Caco-2 (cell line): ENCODE data around the gene PDZD2. TPM values are rescaled to one million over a fixed set of nuclear protein-coding genes. Genes with fewer than 3 reads are reported as not detected.

Experiments
- BruUV-seq: library from RNA; stranded (reverse); fragments of 400-500 nt; replicated peaks from 2 replicates; lab custom pipeline; 2021; lab: Mats Ljungman, UMichigan
- CTCF ChIA-PET: fragments of 300-600 bp; sonication (Branson Sonifier 250); formaldehyde crosslinking; loops from one replicate; lab custom pipeline; 2022; ENCODE audit warnings: antibody characterized with exemption; lab: Charles Lee
- POLR2A ChIA-PET: fragments of 300-600 bp; sonication (Branson Sonifier 250); formaldehyde crosslinking; loops from one replicate; lab custom pipeline; 2022; ENCODE audit warnings: antibody characterized with exemption; lab: Charles Lee
- DNase-seq, 2 experiments: peaks; one replicate each; pipeline versions ENCODE4 v3.0.0 to v3.0.0-alpha.2; 2020 to 2022
- H3K27me3 ChIP-seq: replicated peaks from 2 replicates; pipeline ENCODE4 v1.6.0; 2011; ENCODE audit warnings: low read length; ENCODE audit not compliant: control insufficient read depth, insufficient read depth
- H3K36me3 ChIP-seq: 2 replicates; pipeline ENCODE4 v1.5.1; 2011; ENCODE audit warnings: low read length; ENCODE audit not compliant: control insufficient read depth, insufficient read depth
- H3K4me1 ChIP-seq: fragments of 250-450 bp; sonication (Bioruptor Pico); 2 replicates; pipeline ENCODE4 v1.5.1; 2020; ENCODE audit warnings: mild to moderate bottlenecking
- H3K4me3 ChIP-seq: 2 replicates; pipeline ENCODE4 v1.5.1; 2011; ENCODE audit warnings: low read depth, mild to moderate bottlenecking, control low read depth, low read length
- H3K9me3 ChIP-seq: fragments of 250-450 bp; sonication (Bioruptor Pico); 2 replicates; pipeline ENCODE4 v1.5.1; 2020; ENCODE audit warnings: mild to moderate bottlenecking, moderate library complexity
- H3K27ac Mint-ChIP-seq: one replicate; pipeline ENCODE4 v1.8.0; 2022; ENCODE audit warnings: mixed read lengths; ENCODE audit not compliant: unreplicated experiment
- H3K27me3 Mint-ChIP-seq: one replicate; pipeline ENCODE4 v1.8.0; 2022; ENCODE audit warnings: mixed read lengths; ENCODE audit not compliant: insufficient read depth, unreplicated experiment
- H3K36me3 Mint-ChIP-seq: one replicate; pipeline ENCODE4 v1.8.0; 2022; ENCODE audit warnings: mild to moderate bottlenecking, mixed read lengths; ENCODE audit not compliant: insufficient read depth, unreplicated experiment
- H3K4me1 Mint-ChIP-seq: one replicate; pipeline ENCODE4 v1.8.0; 2022; ENCODE audit warnings: low read depth, mixed read lengths; ENCODE audit not compliant: unreplicated experiment
- H3K4me3 Mint-ChIP-seq: one replicate; pipeline ENCODE4 v1.8.0; 2022; ENCODE audit warnings: mild to moderate bottlenecking, moderate library complexity, mixed read lengths; ENCODE audit not compliant: unreplicated experiment
- H3K9me3 Mint-ChIP-seq: one replicate; pipeline ENCODE4 v1.8.0; 2022; ENCODE audit warnings: mixed read lengths; ENCODE audit not compliant: unreplicated experiment
- intact Hi-C: fragments of 100-400 bp; cut with micrococcal nuclease; formaldehyde crosslinking; loops from one replicate; pipeline ENCODE4 v1.10.0; 2022; ENCODE audit not compliant: unreplicated experiment
- total RNA-seq: library from RNA; stranded (reverse); gene quantifications from 2 replicates; pipeline ENCODE4 v1.2.3, GENCODE V29; 2022
- TF ChIP-seq, protein P1 (sequence below), 2 experiments: fragments of 200-600 bp in 1 of 2; IDR thresholded peaks; 1 replicate in 1 of 2; 2 replicates in 1 of 2; pipeline versions ENCODE4 v1.5.1 to v1.8.0; 2011 to 2022; ENCODE audit warnings: antibody characterized with exemption in 1 of 2, control low read depth in 1 of 2, inconsistent platforms in 1 of 2, low read depth in 1 of 2, low read length in 1 of 2, mild to moderate bottlenecking in 1 of 2, moderate library complexity in 1 of 2; ENCODE audit not compliant: insufficient read depth in 1 of 2, severe bottlenecking in 1 of 2, unreplicated experiment in 1 of 2

PDZD2 gene
- total RNA-seq, 1 experiment from 2014 or later, result 0.16 TPM

- no peaks in the 10 kb centered on the region for H3K36me3 Mint-ChIP-seq
- peaks cover 22% of the 10 kb centered on the region for H3K27me3 Mint-ChIP-seq
- TF ChIP-seq, protein P1, sequence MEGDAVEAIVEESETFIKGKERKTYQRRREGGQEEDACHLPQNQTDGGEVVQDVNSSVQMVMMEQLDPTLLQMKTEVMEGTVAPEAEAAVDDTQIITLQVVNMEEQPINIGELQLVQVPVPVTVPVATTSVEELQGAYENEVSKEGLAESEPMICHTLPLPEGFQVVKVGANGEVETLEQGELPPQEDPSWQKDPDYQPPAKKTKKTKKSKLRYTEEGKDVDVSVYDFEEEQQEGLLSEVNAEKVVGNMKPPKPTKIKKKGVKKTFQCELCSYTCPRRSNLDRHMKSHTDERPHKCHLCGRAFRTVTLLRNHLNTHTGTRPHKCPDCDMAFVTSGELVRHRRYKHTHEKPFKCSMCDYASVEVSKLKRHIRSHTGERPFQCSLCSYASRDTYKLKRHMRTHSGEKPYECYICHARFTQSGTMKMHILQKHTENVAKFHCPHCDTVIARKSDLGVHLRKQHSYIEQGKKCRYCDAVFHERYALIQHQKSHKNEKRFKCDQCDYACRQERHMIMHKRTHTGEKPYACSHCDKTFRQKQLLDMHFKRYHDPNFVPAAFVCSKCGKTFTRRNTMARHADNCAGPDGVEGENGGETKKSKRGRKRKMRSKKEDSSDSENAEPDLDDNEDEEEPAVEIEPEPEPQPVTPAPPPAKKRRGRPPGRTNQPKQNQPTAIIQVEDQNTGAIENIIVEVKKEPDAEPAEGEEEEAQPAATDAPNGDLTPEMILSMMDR (IDR thresholded peaks at IDR 0.05; ENCODE audit: insufficient read depth in 1 of 2, low read depth in 1 of 2, low read length in 1 of 2, severe bottlenecking in 1 of 2, unreplicated experiment in 1 of 2), result no peak
- no peaks in the 10 kb centered on the region for H3K9me3 Mint-ChIP-seq
- Histone ChIP-seq H3K36me3 (no peaks in the 10 kb centered on the region), H3K4me3 (no peak overlapping the region), H3K9me3 (no peaks in the 10 kb centered on the region), H3K27me3 (peaks cover 2% of the 10 kb centered on the region; the same call in 1 of the 2 replicates), H3K4me1 (no peaks in the 10 kb centered on the region)
- no peak overlapping the region for H3K27ac Mint-ChIP-seq
- no peaks in the 10 kb centered on the region for H3K4me1 Mint-ChIP-seq
- CTCF ChIA-PET, result no interaction called here
- intact Hi-C loops, result no loop called here
- DNase-seq, result no peak
- BruUV-seq, result no TSS peak
- H3K4me3 Mint-ChIP-seq, result no peak overlapping the region
- POLR2A ChIA-PET, result no interaction called here
Measured at GRCh38 chr5:31757806-31758205, 118.9 kb downstream of the PDZD2 start.

DNA sequence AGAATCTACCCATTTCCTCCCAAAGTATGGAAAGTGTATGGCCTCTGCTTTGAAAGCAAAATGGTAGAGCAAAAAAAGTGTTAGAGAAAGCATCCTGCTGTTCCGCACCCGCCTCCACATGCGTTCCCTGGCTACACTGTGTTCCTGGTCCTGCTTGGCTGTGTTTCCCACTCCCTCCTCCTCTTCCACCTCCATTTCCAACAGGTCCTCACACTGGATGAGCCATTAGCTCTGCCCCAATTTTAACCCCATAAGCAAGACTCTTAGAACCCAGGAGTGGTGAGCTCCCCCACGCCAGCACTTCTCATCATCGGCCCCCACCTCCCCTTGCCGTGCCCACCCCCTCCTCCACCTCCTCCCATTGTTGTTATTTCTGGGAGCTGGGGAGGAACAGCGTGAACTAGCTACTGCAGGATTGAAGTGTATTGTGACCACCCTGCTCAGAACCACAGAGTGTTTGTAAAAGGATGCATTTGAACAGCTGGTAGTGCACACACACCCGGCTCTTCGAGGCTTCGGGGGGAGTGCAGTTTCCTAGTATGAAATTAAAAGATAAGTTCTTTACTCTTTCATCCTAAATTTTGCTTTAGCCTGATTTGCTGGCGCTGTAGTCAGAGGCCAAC, 120.0 kb downstream of the PDZD2 start:
- no peak overlapping the region for H3K27ac Mint-ChIP-seq
- no TSS peak for BruUV-seq
- no peaks in the 10 kb centered on the region for H3K36me3 Mint-ChIP-seq
- intact Hi-C loops, result no loop called here
- no peak for DNase-seq
- Histone ChIP-seq H3K9me3 (no peaks in the 10 kb centered on the region), H3K36me3 (no peaks in the 10 kb centered on the region), H3K27me3 (peaks cover 2% of the 10 kb centered on the region; the same call in 1 of the 2 replicates), H3K4me1 (no peaks in the 10 kb centered on the region), H3K4me3 (no peak overlapping the region)
- ChIA-PET POLR2A (no interaction called here), CTCF (no interaction called here)
- H3K4me1 Mint-ChIP-seq, result no peaks in the 10 kb centered on the region
- H3K4me3 Mint-ChIP-seq, result no peak overlapping the region
- H3K9me3 Mint-ChIP-seq, result no peaks in the 10 kb centered on the region
- H3K27me3 Mint-ChIP-seq, result peaks cover 22% of the 10 kb centered on the region
- TF ChIP-seq, protein P1 (IDR thresholded peaks at IDR 0.05; ENCODE audit: insufficient read depth in 1 of 2, low read depth in 1 of 2, low read length in 1 of 2, severe bottlenecking in 1 of 2, unreplicated experiment in 1 of 2), result no peak

- intact Hi-C loops, result no loop called here
- no TSS peak for BruUV-seq
- H3K9me3 Mint-ChIP-seq, result no peaks in the 10 kb centered on the region
- Histone ChIP-seq H3K4me3 (no peak overlapping the region), H3K36me3 (no peaks in the 10 kb centered on the region), H3K4me1 (no peaks in the 10 kb centered on the region), H3K9me3 (no peaks in the 10 kb centered on the region), H3K27me3 (peaks cover 2% of the 10 kb centered on the region; the same call in 1 of the 2 replicates)
- TF ChIP-seq, protein P1 (IDR thresholded peaks at IDR 0.05; ENCODE audit: insufficient read depth in 1 of 2, low read depth in 1 of 2, low read length in 1 of 2, severe bottlenecking in 1 of 2, unreplicated experiment in 1 of 2), result no peak
- POLR2A ChIA-PET, result no interaction called here
- H3K4me1 Mint-ChIP-seq, result no peaks in the 10 kb centered on the region
- no peak for DNase-seq
- CTCF ChIA-PET, result interaction anchor here (0.6 kb wide), 1 partner anchor 118 kb away, joined by 3 read pairs; no protein-coding TSS in a partner anchor
- no peak overlapping the region for H3K27ac Mint-ChIP-seq
- no peak overlapping the region for H3K4me3 Mint-ChIP-seq
- peaks cover 29% of the 10 kb centered on the region for H3K27me3 Mint-ChIP-seq
- no peaks in the 10 kb centered on the region for H3K36me3 Mint-ChIP-seq
Measured at GRCh38 chr5:31759925-31760324, 121.0 kb downstream of the PDZD2 start.
